ENCODE data around the gene CYP46A1. TPM values are rescaled to one million over a fixed set of nuclear protein-coding genes. Genes with fewer than 3 reads are reported as not detected.

Gene CYP46A1
- total RNA-seq, 1 donor from 2014 or later, result under 0.01 TPM

DNA sequence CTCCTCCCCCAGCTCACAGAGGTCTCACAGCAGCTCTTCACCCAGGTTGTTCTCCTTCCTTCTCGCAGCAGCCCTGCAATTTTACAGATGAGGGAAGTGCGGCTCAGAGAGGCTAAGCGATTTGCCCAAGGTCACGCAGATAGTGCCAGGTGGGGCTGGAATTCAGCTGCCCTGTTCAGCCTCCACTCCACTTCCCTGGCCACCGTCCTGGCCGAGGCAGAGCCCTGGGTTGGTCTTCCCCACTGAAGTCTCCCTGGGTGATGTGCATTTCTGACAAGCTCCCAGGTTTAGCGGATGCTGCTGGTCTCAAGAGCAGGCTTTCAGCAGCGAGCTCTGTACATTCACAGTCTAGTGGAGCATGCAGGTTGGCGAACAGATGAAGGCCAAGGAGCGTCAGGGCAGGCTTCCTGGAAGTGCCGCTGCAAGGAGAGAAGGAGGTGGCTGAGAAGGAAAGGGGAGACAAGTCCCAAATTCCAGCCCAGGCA lies 80.2 kb downstream of the CYP46A1 start:
- no peak for TF ChIP-seq CTCF (conservative IDR thresholded peaks at IDR 0.05; ENCODE audit: low read depth, low read length)
- no peak overlapping the region for H3K4me3 ChIP-seq (ENCODE audit: low read depth, low read length)
- no peak for DNase-seq (ENCODE audit: low read depth)

DNA sequence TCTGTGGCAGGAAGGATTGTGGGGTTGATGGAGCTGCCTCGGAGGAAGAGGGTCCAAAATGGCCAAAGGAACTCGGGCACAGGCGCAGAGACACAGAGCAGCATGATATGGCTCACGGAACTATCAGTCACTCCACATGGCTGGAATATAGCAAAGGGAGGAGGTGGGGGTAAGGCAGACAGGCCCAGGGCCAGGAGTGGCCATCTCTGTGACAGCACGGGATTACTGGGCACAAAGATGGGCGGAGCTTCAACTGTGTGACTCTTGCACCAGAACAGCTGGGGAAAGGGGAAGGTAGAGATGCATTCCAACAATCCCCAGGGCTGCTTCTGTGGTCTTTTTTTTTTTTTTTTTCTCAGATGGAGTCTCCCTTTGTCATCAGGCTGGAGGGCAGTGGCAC lies 84.3 kb downstream of the CYP46A1 start:
- no peak for DNase-seq (ENCODE audit: low read depth)

GRCh38 chr14:99769123-99769522 lies 85.0 kb downstream of the CYP46A1 start:
- TF ChIP-seq CTCF (conservative IDR thresholded peaks at IDR 0.05; ENCODE audit: low read depth, low read length), result no peak
- no peak for DNase-seq (ENCODE audit: low read depth)
- H3K4me3 ChIP-seq (ENCODE audit: low read depth, low read length), result no peak overlapping the region

More for the DNA sequence above, 84.3 kb downstream of the CYP46A1 start:
- H3K4me3 ChIP-seq (ENCODE audit: low read depth, low read length), result no peak overlapping the region
- no peak for TF ChIP-seq CTCF (conservative IDR thresholded peaks at IDR 0.05; ENCODE audit: low read depth, low read length)

GRCh38 chr14:99769799-99770198 lies 85.7 kb downstream of the CYP46A1 start:
- H3K4me3 ChIP-seq (ENCODE audit: low read depth, low read length), result no peak overlapping the region
- DNase-seq (ENCODE audit: low read depth), result no peak
- TF ChIP-seq CTCF (conservative IDR thresholded peaks at IDR 0.05; ENCODE audit: low read depth, low read length), result no peak

- no peak for TF ChIP-seq CTCF (conservative IDR thresholded peaks at IDR 0.05; ENCODE audit: low read depth, low read length)
- no peak for DNase-seq (ENCODE audit: low read depth)
- no peak overlapping the region for H3K4me3 ChIP-seq (ENCODE audit: low read depth, low read length)
These were observed 88.5 kb downstream of the CYP46A1 start for GRCh38 chr14:99772371-99773283.

DNA sequence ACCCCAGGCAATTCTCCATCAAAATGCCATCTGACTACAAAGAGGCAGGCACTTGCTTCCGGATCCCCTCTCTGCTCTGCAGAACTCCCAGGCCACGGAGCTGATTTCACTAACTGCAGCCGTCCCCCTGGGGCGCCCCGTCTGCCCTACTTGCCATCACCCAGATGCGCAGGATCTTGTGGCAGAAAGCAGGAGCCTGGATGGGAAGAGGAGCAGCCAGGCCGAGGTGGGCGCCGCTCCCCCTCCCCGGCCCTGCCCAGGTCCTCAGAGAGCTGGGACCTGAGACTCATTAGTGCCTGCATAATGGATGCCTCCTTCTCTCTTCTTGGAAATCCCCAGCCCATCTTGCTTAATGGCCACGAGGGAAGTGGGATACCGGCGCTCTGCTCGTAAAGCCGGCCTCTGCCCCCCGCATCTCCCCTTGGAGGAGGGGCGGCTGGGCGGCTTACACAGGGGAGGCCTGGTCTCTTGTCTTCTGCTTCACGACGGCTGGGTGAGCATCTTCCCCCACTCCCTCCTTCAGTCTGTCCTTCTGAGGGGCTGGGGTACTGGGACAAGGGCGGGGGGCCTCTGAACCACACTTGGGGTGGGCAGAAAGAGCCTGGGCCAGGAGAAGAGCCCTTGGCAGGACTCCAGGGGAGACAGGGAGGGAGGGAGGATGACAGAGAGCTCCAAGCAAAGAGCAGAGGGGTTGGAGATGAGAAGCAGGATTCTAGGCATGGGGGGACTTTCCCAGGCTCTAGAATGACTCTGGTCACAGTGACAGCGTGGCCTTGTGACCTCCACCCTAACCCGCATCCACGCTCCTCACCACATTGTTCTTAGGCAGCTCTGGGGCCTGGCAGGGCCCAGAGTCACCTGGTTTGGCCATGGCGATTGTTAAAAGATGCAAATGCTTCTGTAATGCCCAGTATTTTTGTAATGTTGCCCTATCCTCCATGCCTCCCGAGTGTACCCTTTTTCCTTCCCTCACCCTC lies 89.7 kb downstream of the CYP46A1 start:
- DNase-seq (ENCODE audit: low read depth), result no peak

More for the DNA sequence above, 89.7 kb downstream of the CYP46A1 start:
- no peak for TF ChIP-seq CTCF (conservative IDR thresholded peaks at IDR 0.05; ENCODE audit: low read depth, low read length)
- no peak overlapping the region for H3K4me3 ChIP-seq (ENCODE audit: low read depth, low read length)
